CD4-positive, CD25-positive, alpha-beta regulatory T cell (primary cell): ENCODE measurements around the gene SAMD5. TPM values are rescaled to one million over a fixed set of nuclear protein-coding genes. Genes with fewer than 3 reads are reported as not detected.

ENCODE experiments used
- ATAC-seq, 2 donors: fragments of 150-1000 bp; cut with Tn5 transposase; one replicate each; pipeline ENCODE4 v1.10.0; 2021; ENCODE audit warnings: low read depth in 2 of 2, moderate number of reproducible peaks in 2 of 2, moderate library complexity in 1 of 2
- DNase-seq, 3 donors: peaks; one replicate each; pipeline versions ENCODE4 v3.0.0 to v3.0.0-alpha.2; 2012 to 2022; ENCODE audit warnings: mixed read lengths in 1 of 3
- H3K27ac ChIP-seq: one replicate; pipeline ENCODE4 v1.7.0; 2013; ENCODE audit warnings: mild to moderate bottlenecking, low read length; ENCODE audit not compliant: insufficient read depth, poor library complexity, severe bottlenecking
- H3K27me3 ChIP-seq: one replicate; pipeline ENCODE4 v1.7.0; 2013; ENCODE audit warnings: low read length; ENCODE audit not compliant: control insufficient read depth, insufficient read depth
- H3K36me3 ChIP-seq: one replicate; pipeline ENCODE4 v1.7.0; 2013; ENCODE audit warnings: mild to moderate bottlenecking, low read length, moderate library complexity; ENCODE audit not compliant: control insufficient read depth, insufficient read depth
- H3K4me1 ChIP-seq: 2 replicates; pipeline ENCODE4 v1.7.0; 2013; ENCODE audit warnings: mild to moderate bottlenecking, low read length; ENCODE audit not compliant: insufficient read depth, control insufficient read depth, poor library complexity, severe bottlenecking
- H3K4me3 ChIP-seq: one replicate; pipeline ENCODE4 v1.7.0; 2013; ENCODE audit warnings: low read depth, mild to moderate bottlenecking, low read length, moderate library complexity
- H3K9me3 ChIP-seq, 2 experiments: 1 replicate in 1 of 2; 2 replicates in 1 of 2; pipeline ENCODE4 v1.7.0; 2013; ENCODE audit warnings: low read length in 2 of 2, mild to moderate bottlenecking in 1 of 2, moderate library complexity in 1 of 2; ENCODE audit not compliant: control insufficient read depth in 2 of 2
- H3K27ac Mint-ChIP-seq, 3 donors: one replicate each; pipeline ENCODE4 v1.8.0; 2020 to 2022; ENCODE audit warnings: mild to moderate bottlenecking in 3 of 3, mixed read lengths in 3 of 3, moderate library complexity in 2 of 3
- H3K27me3 Mint-ChIP-seq: one replicate; pipeline ENCODE4 v1.8.0; 2022; ENCODE audit warnings: mild to moderate bottlenecking, mixed read lengths
- H3K36me3 Mint-ChIP-seq: one replicate; pipeline ENCODE4 v1.8.0; 2020; ENCODE audit warnings: mixed read lengths
- H3K4me1 Mint-ChIP-seq, 4 donors: one replicate each; pipeline ENCODE4 v1.8.0; 2020 to 2022; ENCODE audit warnings: mixed read lengths in 4 of 4, mild to moderate bottlenecking in 1 of 4
- H3K4me3 Mint-ChIP-seq, 4 donors: one replicate each; pipeline ENCODE4 v1.8.0; 2020 to 2022; ENCODE audit warnings: mild to moderate bottlenecking in 4 of 4, mixed read lengths in 4 of 4, moderate library complexity in 3 of 4
- H3K9me3 Mint-ChIP-seq, 7 donors: one replicate each; pipeline ENCODE4 v1.8.0; 2020 to 2022; ENCODE audit warnings: mixed read lengths in 7 of 7, mild to moderate bottlenecking in 3 of 7, moderate library complexity in 2 of 7
- polyA plus RNA-seq, 4 donors: library from polyadenylated mRNA; unstranded; fragments of 300-500 nt; fragmentation: Illumina TruSeq; gene quantifications; one replicate each; pipeline ENCODE4 v1.2.3, GENCODE V29; 2021
- total RNA-seq: library from RNA; stranded (reverse); gene quantifications from one replicate; pipeline ENCODE4 v1.2.3, GENCODE V29; 2022

SAMD5 gene
- total and polyA plus RNA-seq, 5 donors from 2014 or later = not detected

GRCh38 chr6:147497472-147497871, 11.0 kb upstream of the SAMD5 start:
- Mint-ChIP-seq H3K27ac (no peak overlapping the region), H3K4me1 (no peaks in the 10 kb centered on the region), H3K36me3 (no peaks in the 10 kb centered on the region), H3K9me3 (peaks cover 0 to 6% (median 0%) of the 10 kb centered on the region in 7 donors), H3K27me3 (no peaks in the 10 kb centered on the region), H3K4me3 (no peak overlapping the region)
- DNase-seq (no peak), ATAC-seq (no peak)
- Histone ChIP-seq H3K36me3 (no peaks in the 10 kb centered on the region), H3K4me1 (no peaks in the 10 kb centered on the region), H3K27ac (no peak overlapping the region), H3K27me3 (peaks cover 2% of the 10 kb centered on the region), H3K4me3 (no peak overlapping the region), H3K9me3 (peaks cover 0 to 8% of the 10 kb centered on the region in 2 experiments)

DNA sequence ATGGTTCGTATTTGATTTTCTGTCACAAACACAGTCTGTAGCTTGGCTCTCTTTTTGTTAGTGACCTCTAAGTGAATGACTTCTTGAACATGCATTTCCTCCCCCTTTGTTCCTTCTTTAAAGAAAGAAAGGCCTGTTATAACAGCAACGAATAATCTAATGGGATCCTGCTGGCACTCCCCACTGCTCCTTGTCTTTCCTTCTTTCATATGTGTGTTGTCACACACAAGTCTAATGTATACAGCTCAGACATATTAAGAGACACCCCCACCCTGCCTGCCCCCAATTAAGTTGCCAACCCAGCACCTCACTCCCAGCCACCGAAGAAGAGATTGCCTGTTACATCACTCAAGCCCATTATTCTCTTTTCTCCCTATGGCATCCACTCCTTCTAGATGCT, 4.9 kb upstream of the SAMD5 start:
- peaks cover 7% of the 10 kb centered on the region for H3K4me1 ChIP-seq
- ATAC-seq = no peak

DNA sequence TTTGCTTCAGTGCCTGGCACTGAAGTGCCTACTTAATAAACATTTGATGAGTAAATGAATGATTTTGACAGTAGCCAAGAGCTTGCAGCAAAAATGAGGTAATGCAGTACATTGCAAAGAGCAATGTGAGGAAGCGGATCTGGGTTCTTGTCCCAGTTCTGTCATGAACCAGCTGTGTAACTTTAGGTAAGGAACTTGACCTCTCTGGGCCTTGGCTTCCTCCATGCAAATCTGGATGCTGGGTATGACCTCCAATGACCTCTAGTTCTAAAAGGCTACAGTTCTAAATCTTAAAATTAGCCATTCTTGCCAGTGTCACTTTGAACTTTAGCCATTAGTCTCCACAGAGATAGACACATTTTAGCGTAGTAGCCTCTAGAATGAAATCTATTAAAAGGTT, 3.6 kb upstream of the SAMD5 start:
- no peaks in the 10 kb centered on the region for H3K9me3 ChIP-seq
- H3K36me3 Mint-ChIP-seq = no peaks in the 10 kb centered on the region
- no peak for DNase-seq
- no peak overlapping the region for H3K27ac Mint-ChIP-seq
- H3K4me1 Mint-ChIP-seq = peaks cover 0 to 21% (median 4%) of the 10 kb centered on the region in 4 donors
- ATAC-seq = no peak
- H3K27me3 Mint-ChIP-seq = peaks cover 33% of the 10 kb centered on the region
- peaks cover 0 to 3% (median 0%) of the 10 kb centered on the region in 7 donors for H3K9me3 Mint-ChIP-seq
- H3K27me3 ChIP-seq = peaks cover 14% of the 10 kb centered on the region
- H3K27ac ChIP-seq = no peak overlapping the region
- H3K4me3 Mint-ChIP-seq = no peak overlapping the region
- peaks cover 7% of the 10 kb centered on the region for H3K4me1 ChIP-seq
- no peak overlapping the region for H3K4me3 ChIP-seq
- no peaks in the 10 kb centered on the region for H3K36me3 ChIP-seq

More for the DNA sequence above, 4.9 kb upstream of the SAMD5 start:
- Mint-ChIP-seq H3K27ac (no peak overlapping the region), H3K4me1 (peaks cover 0 to 14% (median 4%) of the 10 kb centered on the region in 4 donors), H3K9me3 (peaks cover 0 to 7% (median 0%) of the 10 kb centered on the region in 7 donors), H3K36me3 (no peaks in the 10 kb centered on the region), H3K27me3 (peaks cover 24% of the 10 kb centered on the region), H3K4me3 (no peak overlapping the region)
- H3K36me3 ChIP-seq = no peaks in the 10 kb centered on the region
- no peak for DNase-seq
- no peak overlapping the region for H3K4me3 ChIP-seq
- H3K27ac ChIP-seq = no peak overlapping the region
- H3K9me3 ChIP-seq = no peaks in the 10 kb centered on the region
- H3K27me3 ChIP-seq = peaks cover 9% of the 10 kb centered on the region

- ATAC-seq (no peak), DNase-seq (peak in 1 of 3 donors; percentile 34)
- Histone ChIP-seq H3K36me3 (no peaks in the 10 kb centered on the region), H3K27ac (no peak overlapping the region), H3K4me1 (peaks cover 7% of the 10 kb centered on the region), H3K4me3 (no peak overlapping the region), H3K9me3 (no peaks in the 10 kb centered on the region), H3K27me3 (peaks cover 21% of the 10 kb centered on the region)
- Mint-ChIP-seq H3K27ac (no peak overlapping the region), H3K36me3 (no peaks in the 10 kb centered on the region), H3K9me3 (peaks cover 0 to 4% (median 0%) of the 10 kb centered on the region in 7 donors), H3K4me1 (peaks cover 0 to 21% (median 4%) of the 10 kb centered on the region in 4 donors), H3K4me3 (peak overlapping the region in 1 of 4 donors; percentile 62), H3K27me3 (peaks cover 47% of the 10 kb centered on the region)
These were observed 1.8 kb upstream of the SAMD5 start for GRCh38 chr6:147506704-147507114.

- Histone ChIP-seq H3K4me1 (peaks cover 7% of the 10 kb centered on the region), H3K36me3 (no peaks in the 10 kb centered on the region), H3K9me3 (no peaks in the 10 kb centered on the region), H3K27ac (no peak overlapping the region), H3K27me3 (peaks cover 19% of the 10 kb centered on the region), H3K4me3 (no peak overlapping the region)
- ATAC-seq (no peak), DNase-seq (no peak)
- H3K4me3 Mint-ChIP-seq = peak overlapping the region in 3 of 4 donors; percentile 20 to 65 (median 62)
- H3K27ac Mint-ChIP-seq = no peak overlapping the region
- H3K9me3 Mint-ChIP-seq = peaks cover 0 to 4% (median 0%) of the 10 kb centered on the region in 7 donors
- H3K36me3 Mint-ChIP-seq = no peaks in the 10 kb centered on the region
- H3K27me3 Mint-ChIP-seq = peaks cover 47% of the 10 kb centered on the region
- peaks cover 0 to 21% (median 4%) of the 10 kb centered on the region in 4 donors for H3K4me1 Mint-ChIP-seq
These were observed 1.1 kb upstream of the SAMD5 start for GRCh38 chr6:147507162-147508041.

GRCh38 chr6:147508866-147509608, 547 bp downstream of the SAMD5 start:
- DNase-seq (peak in 1 of 3 donors; percentile 7), ATAC-seq (no peak)
- peaks cover 0 to 21% (median 4%) of the 10 kb centered on the region in 4 donors for H3K4me1 Mint-ChIP-seq
- H3K36me3 ChIP-seq = no peaks in the 10 kb centered on the region
- no peak overlapping the region for H3K27ac Mint-ChIP-seq
- H3K27me3 ChIP-seq = peaks cover 18% of the 10 kb centered on the region
- no peak overlapping the region for H3K4me3 ChIP-seq
- peaks cover 7% of the 10 kb centered on the region for H3K4me1 ChIP-seq
- H3K9me3 Mint-ChIP-seq = peaks cover 0 to 2% (median 0%) of the 10 kb centered on the region in 7 donors
- no peaks in the 10 kb centered on the region for H3K36me3 Mint-ChIP-seq
- peak overlapping the region in 2 of 4 donors; percentile 49 to 65 for H3K4me3 Mint-ChIP-seq
- peaks cover 47% of the 10 kb centered on the region for H3K27me3 Mint-ChIP-seq
- H3K27ac ChIP-seq = no peak overlapping the region
- no peaks in the 10 kb centered on the region for H3K9me3 ChIP-seq

DNA sequence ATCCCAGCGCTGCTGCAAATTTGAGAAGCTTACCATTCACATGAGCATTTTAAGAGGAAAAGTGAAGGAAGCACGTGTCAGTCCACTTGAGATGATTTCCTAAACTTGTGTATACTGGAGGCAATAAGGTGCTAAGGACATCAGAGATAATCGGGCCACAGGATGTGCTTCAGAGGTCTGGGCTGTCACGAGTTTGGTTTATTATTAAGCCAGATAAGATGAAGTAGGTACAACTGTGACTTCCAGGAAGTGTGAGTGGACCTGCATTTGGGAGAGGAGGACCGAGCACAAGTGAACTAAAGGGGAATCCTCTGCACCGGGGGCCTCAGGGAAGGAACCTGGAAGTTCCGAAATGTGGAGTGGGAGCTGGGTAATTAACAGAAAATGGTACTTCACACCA, 1.4 kb downstream of the SAMD5 start:
- Histone ChIP-seq H3K27ac (no peak overlapping the region), H3K9me3 (no peaks in the 10 kb centered on the region), H3K36me3 (no peaks in the 10 kb centered on the region), H3K4me1 (peaks cover 7% of the 10 kb centered on the region), H3K4me3 (no peak overlapping the region), H3K27me3 (peaks cover 18% of the 10 kb centered on the region)
- Mint-ChIP-seq H3K27me3 (peaks cover 47% of the 10 kb centered on the region), H3K27ac (no peak overlapping the region), H3K9me3 (peaks cover 0 to 2% (median 0%) of the 10 kb centered on the region in 7 donors), H3K4me3 (no peak overlapping the region), H3K4me1 (peaks cover 0 to 21% (median 4%) of the 10 kb centered on the region in 4 donors), H3K36me3 (no peaks in the 10 kb centered on the region)
- ATAC-seq (no peak), DNase-seq (no peak)
